Endothelial cell of umbilical vein (primary cell): Measurements from ENCODE around the gene ARSB. TPM values are rescaled to one million over a fixed set of nuclear protein-coding genes. Genes with fewer than 3 reads are reported as not detected.
A peak's percentile ranks its signal among the peaks of the same experiment; 100 is the strongest.

Experiments used
- BruUV-seq: library from RNA; stranded (reverse); fragments of 400-500 nt; replicated peaks from 2 replicates; lab custom pipeline; 2021; lab: Mats Ljungman, UMichigan
- CTCF ChIA-PET: fragments of 300-600, 350-600 bp; sonication (Branson Sonifier 250); formaldehyde crosslinking; loops from one replicate; lab custom pipeline; 2021; ENCODE audit warnings: antibody characterized with exemption, inconsistent platforms; lab: Charles Lee
- POLR2A ChIA-PET: fragments of 300-600, 350-600 bp; sonication (Branson Sonifier 250); formaldehyde crosslinking; loops from one replicate; lab custom pipeline; 2021; ENCODE audit warnings: antibody characterized with exemption, inconsistent platforms; lab: Charles Lee
- DNase-seq: peaks from one replicate; pipeline ENCODE4 v3.0.0-alpha.2; 2011; ENCODE audit warnings: low read depth, low spot score
- FAIRE-seq: peaks from 2 replicates; lab custom pipeline; 2011; peaks lifted over from hg19 to GRCh38; lab: Jason Lieb, UNC
- H2AFZ ChIP-seq: 2 replicates; pipeline ENCODE4 v1.6.0; 2012; ENCODE audit warnings: low read depth, low read length, control low read depth, inconsistent platforms
- H3K27ac ChIP-seq: 2 replicates; pipeline ENCODE4 v1.5.1; 2011; ENCODE audit warnings: low read depth, mild to moderate bottlenecking, control low read depth, low read length, moderate library complexity; ENCODE audit not compliant: insufficient read depth
- H3K27me3 ChIP-seq, 2 experiments: 2 replicates each; pipeline versions ENCODE4 v1.6.0 to v1.6.1; 2011; ENCODE audit warnings: low read length in 2 of 2, mixed read lengths in 1 of 2; ENCODE audit not compliant: control insufficient read depth in 2 of 2, insufficient read depth in 2 of 2
- H3K36me3 ChIP-seq, 2 experiments: 2 replicates in 1 of 2; 3 replicates in 1 of 2; pipeline ENCODE4 v1.5.1; 2011; ENCODE audit warnings: low read length in 2 of 2, mild to moderate bottlenecking in 1 of 2, moderate library complexity in 1 of 2; ENCODE audit not compliant: control insufficient read depth in 2 of 2, insufficient read depth in 2 of 2; ENCODE audit errors: extremely low read depth in 1 of 2
- H3K4me1 ChIP-seq: 3 replicates; pipeline ENCODE4 v1.5.1; 2011; ENCODE audit warnings: mild to moderate bottlenecking, low read length; ENCODE audit not compliant: control insufficient read depth, insufficient read depth; ENCODE audit errors: extremely low read depth
- H3K4me2 ChIP-seq: 2 replicates; pipeline ENCODE4 v1.6.1; 2011; ENCODE audit warnings: low read length, control low read depth, mixed read lengths; ENCODE audit not compliant: insufficient read depth
- H3K4me3 ChIP-seq, 3 experiments: fragments of 200-600 bp in 1 of 3; sonication (generic), shearing (Covaris generic) in 1 of 3; replicated peaks in 1 of 3; 2 replicates each; pipeline ENCODE4 v1.5.1; 2011 to 2016; ENCODE audit warnings: control low read depth in 3 of 3, low read length in 3 of 3, mild to moderate bottlenecking in 2 of 3, inconsistent platforms in 1 of 3, low read depth in 1 of 3, moderate library complexity in 1 of 3; ENCODE audit not compliant: insufficient read depth in 1 of 3
- H3K79me2 ChIP-seq: 2 replicates; pipeline ENCODE4 v1.6.0; 2012; ENCODE audit warnings: low read length, inconsistent platforms; ENCODE audit not compliant: control insufficient read depth, insufficient read depth
- H3K9ac ChIP-seq: replicated peaks from 2 replicates; pipeline ENCODE3; 2011; ENCODE audit warnings: low read length, control low read depth; ENCODE audit not compliant: insufficient read depth; ENCODE audit errors: extremely low read depth
- H3K9me1 ChIP-seq: replicated peaks from 3 replicates; pipeline ENCODE4 v1.6.0; 2011; ENCODE audit warnings: mild to moderate bottlenecking, low read length; ENCODE audit not compliant: control insufficient read depth, insufficient read depth; ENCODE audit errors: extremely low read depth
- H3K9me3 ChIP-seq: replicated peaks from 2 replicates; pipeline ENCODE4 v1.5.1; 2012; ENCODE audit warnings: low read length, inconsistent platforms; ENCODE audit not compliant: control insufficient read depth, insufficient read depth
- H4K20me1 ChIP-seq: replicated peaks from 2 replicates; pipeline ENCODE3; 2011; ENCODE audit warnings: mild to moderate bottlenecking, low read length; ENCODE audit not compliant: control insufficient read depth, insufficient read depth; ENCODE audit errors: extremely low read depth
- FOS ChIP-seq: IDR thresholded peaks from 2 replicates; pipeline ENCODE4 v1.6.1; 2011; ENCODE audit warnings: mild to moderate bottlenecking, low read length, moderate library complexity, borderline replicate concordance; ENCODE audit not compliant: insufficient read depth
- MYC ChIP-seq: IDR thresholded peaks from one replicate; pipeline ENCODE4 v1.6.1; 2011; ENCODE audit warnings: mild to moderate bottlenecking, low read depth, low read length
- POLR2A ChIP-seq: IDR thresholded peaks from 2 replicates; pipeline ENCODE4 v1.6.1; 2012; ENCODE audit warnings: low read depth, mild to moderate bottlenecking, control low read depth, low read length
- POLR2AphosphoS5 ChIP-seq: IDR thresholded peaks from 2 replicates; pipeline ENCODE4 v1.6.1; 2012; ENCODE audit warnings: low read depth, mild to moderate bottlenecking, control low read depth, low read length, moderate library complexity; ENCODE audit not compliant: insufficient read depth
- dilution Hi-C: fragments of 300-500 bp; cut with MboI; formaldehyde crosslinking; loops from one replicate; pipeline ENCODE4 v1.15.0; 2019; ENCODE audit warnings: low sequenced_read_pairs; ENCODE audit not compliant: extremely low pct_ligation_motif_present
- intact Hi-C: fragments of 100-400 bp; cut with micrococcal nuclease; formaldehyde crosslinking; loops from one replicate; pipeline ENCODE4 v1.10.0; 2022
- polyA plus RNA-seq, 4 experiments: library from polyadenylated mRNA; depleted of rRNA in 3 of 4; stranded (reverse) in 3 of 4; unstranded in 1 of 4; fragments of >200 nt; gene quantifications; 2 replicates each; pipeline versions ENCODE4 v1.2.1 to v1.2.3, GENCODE V29; 2011 to 2012; ENCODE audit warnings: missing spikeins in 1 of 4
- total RNA-seq: library from RNA; stranded (reverse); gene quantifications from 2 replicates; pipeline ENCODE4 v1.2.3, GENCODE V29; 2021
- TF ChIP-seq, protein P1 (sequence below), 2 donors: IDR thresholded peaks; 1 replicate in 1 of 2; 2 replicates in 1 of 2; pipeline ENCODE4 v1.5.1; 2011; ENCODE audit warnings: low read length in 2 of 2, mild to moderate bottlenecking in 2 of 2, moderate library complexity in 2 of 2, control low read depth in 1 of 2, inconsistent platforms in 1 of 2, low read depth in 1 of 2; ENCODE audit not compliant: insufficient read depth in 1 of 2; ENCODE audit errors: extremely low read depth in 1 of 2

ARSB gene
- total and polyA plus RNA-seq, 2 donors (not counting 3 experiments of a cell fraction or from before 2014, with no cell fraction given), result 17.2 to 25.8 TPM

DNA sequence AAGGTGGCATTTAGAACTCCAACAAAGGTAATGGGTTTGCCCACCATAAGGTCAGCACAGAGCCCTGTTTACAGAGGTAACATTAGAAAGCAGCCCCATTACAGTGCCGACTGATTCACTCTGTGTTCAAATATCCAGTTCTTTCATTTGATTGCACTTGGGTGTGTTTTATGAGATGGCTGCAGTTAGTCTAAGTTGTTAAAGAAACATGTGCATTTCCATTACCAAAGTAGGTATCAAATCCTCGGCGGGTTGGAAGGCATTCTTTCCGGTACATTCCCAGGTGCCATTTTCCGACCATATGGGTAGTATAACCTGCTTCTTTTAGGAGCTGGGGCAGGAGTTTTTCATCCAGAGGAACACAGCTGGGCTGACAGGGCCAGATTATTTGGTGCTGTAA, 16.3 kb downstream of the ARSB start:
- ChIA-PET POLR2A (no interaction called here), CTCF (no interaction called here)
- no peaks in the 10 kb centered on the region for H3K36me3 ChIP-seq
- H3K4me3 ChIP-seq, result no peak overlapping the region
- no peak overlapping the region for H3K4me2 ChIP-seq
- no TSS peak for BruUV-seq
- dilution Hi-C loops, result no loop called here
- TF ChIP-seq MYC (no peak), POLR2A (no peak), POLR2AphosphoS5 (no peak)
- TF ChIP-seq, protein P1, sequence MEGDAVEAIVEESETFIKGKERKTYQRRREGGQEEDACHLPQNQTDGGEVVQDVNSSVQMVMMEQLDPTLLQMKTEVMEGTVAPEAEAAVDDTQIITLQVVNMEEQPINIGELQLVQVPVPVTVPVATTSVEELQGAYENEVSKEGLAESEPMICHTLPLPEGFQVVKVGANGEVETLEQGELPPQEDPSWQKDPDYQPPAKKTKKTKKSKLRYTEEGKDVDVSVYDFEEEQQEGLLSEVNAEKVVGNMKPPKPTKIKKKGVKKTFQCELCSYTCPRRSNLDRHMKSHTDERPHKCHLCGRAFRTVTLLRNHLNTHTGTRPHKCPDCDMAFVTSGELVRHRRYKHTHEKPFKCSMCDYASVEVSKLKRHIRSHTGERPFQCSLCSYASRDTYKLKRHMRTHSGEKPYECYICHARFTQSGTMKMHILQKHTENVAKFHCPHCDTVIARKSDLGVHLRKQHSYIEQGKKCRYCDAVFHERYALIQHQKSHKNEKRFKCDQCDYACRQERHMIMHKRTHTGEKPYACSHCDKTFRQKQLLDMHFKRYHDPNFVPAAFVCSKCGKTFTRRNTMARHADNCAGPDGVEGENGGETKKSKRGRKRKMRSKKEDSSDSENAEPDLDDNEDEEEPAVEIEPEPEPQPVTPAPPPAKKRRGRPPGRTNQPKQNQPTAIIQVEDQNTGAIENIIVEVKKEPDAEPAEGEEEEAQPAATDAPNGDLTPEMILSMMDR (IDR thresholded peaks at IDR 0.05; ENCODE audit: extremely low read depth in 1 of 2, insufficient read depth in 1 of 2, low read depth in 1 of 2, low read length in 2 of 2), result no peak
- intact Hi-C loops, result loop anchor here (10.0 kb wide), 1 partner anchor 434 kb away; no protein-coding TSS in a partner anchor
- no peaks in the 10 kb centered on the region for H3K79me2 ChIP-seq
- H4K20me1 ChIP-seq, result no peaks in the 10 kb centered on the region
- no peak overlapping the region for H2AFZ ChIP-seq
- H3K27ac ChIP-seq, result no peak overlapping the region
- H3K9me3 ChIP-seq, result no peaks in the 10 kb centered on the region
- no peaks in the 10 kb centered on the region for H3K27me3 ChIP-seq
- FAIRE-seq (no peak), DNase-seq (no peak)
- H3K9me1 ChIP-seq, result no peaks in the 10 kb centered on the region
- H3K4me1 ChIP-seq, result peaks cover 12% of the 10 kb centered on the region
- no peak overlapping the region for H3K9ac ChIP-seq

DNA sequence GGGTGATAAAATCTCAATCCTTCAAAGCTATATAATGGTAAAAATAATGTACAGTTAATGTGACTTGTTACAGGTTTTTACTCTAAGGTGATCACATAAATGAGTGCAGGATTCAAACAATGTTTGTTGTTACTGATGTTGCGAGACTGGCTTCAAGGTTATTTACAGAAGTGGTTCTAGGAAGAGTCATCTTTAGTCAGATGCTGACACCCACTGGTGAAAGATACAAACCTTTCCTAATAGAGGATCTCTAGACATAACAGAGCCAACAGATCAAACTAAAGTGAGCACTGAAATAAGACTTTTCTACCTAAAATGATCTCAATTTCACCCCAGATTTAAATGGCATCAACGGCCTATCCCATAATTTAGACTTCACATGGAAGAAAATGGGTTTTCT, 20.2 kb downstream of the ARSB start:
- no TSS peak for BruUV-seq
- H3K9ac ChIP-seq, result no peak overlapping the region
- dilution Hi-C loops (no loop called here), intact Hi-C loops (loop anchor here (1.0 to 10.0 kb wide), 3 partner anchors 65 to 498 kb away; no protein-coding TSS in a partner anchor)
- H3K4me1 ChIP-seq, result no peaks in the 10 kb centered on the region
- no peaks in the 10 kb centered on the region for H4K20me1 ChIP-seq
- CTCF ChIA-PET, result interaction anchor here (0.7 to 8.9 kb wide), 19 partner anchors 8 to 664 kb away, joined by 3 to 133 read pairs (median 4); no protein-coding TSS in a partner anchor
- TF ChIP-seq, protein P1 (IDR thresholded peaks at IDR 0.05; ENCODE audit: extremely low read depth in 1 of 2, insufficient read depth in 1 of 2, low read depth in 1 of 2, low read length in 2 of 2), result peak in 1 of 2 donors; percentile 18
- TF ChIP-seq FOS, result no peak
- no peaks in the 10 kb centered on the region for H3K36me3 ChIP-seq
- no peaks in the 10 kb centered on the region for H3K9me3 ChIP-seq
- H3K4me3 ChIP-seq, result no peak overlapping the region
- no peak overlapping the region for H3K4me2 ChIP-seq
- DNase-seq (peak; percentile 79), FAIRE-seq (peak; percentile 75)
- POLR2A ChIA-PET, result no interaction called here
- no peaks in the 10 kb centered on the region for H3K27me3 ChIP-seq
- no peaks in the 10 kb centered on the region for H3K79me2 ChIP-seq
- H2AFZ ChIP-seq, result no peak overlapping the region
- no peak overlapping the region for H3K27ac ChIP-seq
- H3K9me1 ChIP-seq, result no peaks in the 10 kb centered on the region
